Peyer's patch (tissue), 4 donors: ENCODE measurements around the gene NSFL1C.

Source experiments
- POLR2A ChIP-seq, 2 donors: fragments of 450-650 bp; IDR thresholded peaks; one replicate each; pipeline ENCODE4 v1.5.1; 2017; ENCODE audit warnings: antibody characterized with exemption in 2 of 2, mild to moderate bottlenecking in 2 of 2, moderate library complexity in 2 of 2
- TF ChIP-seq, protein P1 (sequence below), 6 experiments: fragments of 450-650 bp in 4 of 6; fragments of 200-600 bp in 2 of 6; sonication (generic) in 1 of 6; IDR thresholded peaks; one replicate each; pipeline ENCODE4 v1.5.1; 2017 to 2019; ENCODE audit warnings: antibody characterized with exemption in 6 of 6, mild to moderate bottlenecking in 3 of 6, moderate library complexity in 1 of 6

DNA sequence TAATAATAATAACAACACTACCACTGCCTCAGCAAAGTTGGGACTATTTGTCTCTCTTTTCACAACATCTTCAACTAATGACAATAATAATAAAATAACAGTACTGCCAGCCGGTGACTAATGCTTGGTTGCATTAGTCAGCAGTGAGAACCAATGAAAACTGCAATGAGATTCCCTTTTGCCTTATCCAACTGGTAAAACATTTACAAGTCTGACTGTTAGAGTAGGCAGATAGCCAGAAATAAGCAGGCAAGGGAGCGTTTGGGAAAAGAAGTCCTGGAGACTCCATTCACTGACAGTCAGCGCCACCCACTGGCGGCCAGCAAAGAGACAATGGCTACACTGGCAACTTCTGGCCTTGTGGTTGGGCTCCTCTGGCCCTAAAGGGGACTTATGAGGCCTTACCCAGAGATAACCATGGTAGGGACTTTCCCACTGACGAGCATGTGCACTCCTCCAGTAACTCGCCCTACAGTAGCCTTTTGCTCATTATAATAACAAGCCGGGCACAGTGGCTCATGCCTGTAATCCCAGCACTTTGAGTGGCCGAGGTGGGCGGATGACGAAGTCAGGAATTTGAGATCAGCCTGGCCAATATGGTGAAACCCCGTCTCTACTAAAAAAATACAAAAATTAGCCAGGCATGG lies 3.4 kb upstream of the NSFL1C start:
- TF ChIP-seq, protein P1, sequence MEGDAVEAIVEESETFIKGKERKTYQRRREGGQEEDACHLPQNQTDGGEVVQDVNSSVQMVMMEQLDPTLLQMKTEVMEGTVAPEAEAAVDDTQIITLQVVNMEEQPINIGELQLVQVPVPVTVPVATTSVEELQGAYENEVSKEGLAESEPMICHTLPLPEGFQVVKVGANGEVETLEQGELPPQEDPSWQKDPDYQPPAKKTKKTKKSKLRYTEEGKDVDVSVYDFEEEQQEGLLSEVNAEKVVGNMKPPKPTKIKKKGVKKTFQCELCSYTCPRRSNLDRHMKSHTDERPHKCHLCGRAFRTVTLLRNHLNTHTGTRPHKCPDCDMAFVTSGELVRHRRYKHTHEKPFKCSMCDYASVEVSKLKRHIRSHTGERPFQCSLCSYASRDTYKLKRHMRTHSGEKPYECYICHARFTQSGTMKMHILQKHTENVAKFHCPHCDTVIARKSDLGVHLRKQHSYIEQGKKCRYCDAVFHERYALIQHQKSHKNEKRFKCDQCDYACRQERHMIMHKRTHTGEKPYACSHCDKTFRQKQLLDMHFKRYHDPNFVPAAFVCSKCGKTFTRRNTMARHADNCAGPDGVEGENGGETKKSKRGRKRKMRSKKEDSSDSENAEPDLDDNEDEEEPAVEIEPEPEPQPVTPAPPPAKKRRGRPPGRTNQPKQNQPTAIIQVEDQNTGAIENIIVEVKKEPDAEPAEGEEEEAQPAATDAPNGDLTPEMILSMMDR (IDR thresholded peaks at IDR 0.05) = peak; percentile 21 to 91 (median 72)
- no peak for TF ChIP-seq POLR2A (IDR thresholded peaks at IDR 0.05)
